IPS-20b (cell line): ENCODE results near the gene SPOCK3.
"Not testable (repeated sequence)": the region's sequence is repeated elsewhere in the genome, so short reads cannot be mapped to it uniquely, and the experiment has no call there.

Experiments
- H3K27ac ChIP-seq: one replicate; pipeline ENCODE4 v1.5.1; 2013; ENCODE audit warnings: low read length
- H3K27me3 ChIP-seq: 2 replicates; pipeline ENCODE4 v1.6.1; 2013; ENCODE audit warnings: mild to moderate bottlenecking, low read length, inconsistent platforms; ENCODE audit not compliant: insufficient read depth
- H3K36me3 ChIP-seq: 2 replicates; pipeline ENCODE4 v1.6.1; 2013; ENCODE audit warnings: low read depth, mild to moderate bottlenecking, inconsistent platforms, low read length, moderate library complexity; ENCODE audit not compliant: insufficient read depth
- H3K4me1 ChIP-seq: 2 replicates; pipeline ENCODE4 v1.6.1; 2013; ENCODE audit warnings: mild to moderate bottlenecking, control low read depth, inconsistent platforms, low read length, moderate library complexity; ENCODE audit not compliant: insufficient read depth
- H3K4me3 ChIP-seq: 2 replicates; pipeline ENCODE4 v1.5.1; 2013; ENCODE audit warnings: mild to moderate bottlenecking, low read length, inconsistent platforms
- H3K9ac ChIP-seq: 2 replicates; pipeline ENCODE4 v1.6.1; 2013; ENCODE audit warnings: low read depth, mild to moderate bottlenecking, inconsistent platforms, low read length, moderate library complexity
- H3K9me3 ChIP-seq: 2 replicates; pipeline ENCODE4 v1.6.1; 2013; ENCODE audit warnings: mild to moderate bottlenecking, low read depth, low read length, inconsistent platforms; ENCODE audit not compliant: insufficient read depth

The SPOCK3 gene

GRCh38 chr4:166802346-166802745, 431.9 kb downstream of the SPOCK3 start:
- no peaks in the 10 kb centered on the region for H3K36me3 ChIP-seq

GRCh38 chr4:166798126-166798525, 436.2 kb downstream of the SPOCK3 start:
- Histone ChIP-seq H3K36me3 (no peaks in the 10 kb centered on the region), H3K4me1 (no peaks in the 10 kb centered on the region), H3K27ac (no peak overlapping the region)

More at GRCh38 chr4:166802346-166802745, 431.9 kb downstream of the SPOCK3 start:
- Histone ChIP-seq H3K9me3 (no peaks in the 10 kb centered on the region), H3K4me1 (no peaks in the 10 kb centered on the region), H3K27ac (no peak overlapping the region), H3K9ac (no peak overlapping the region), H3K27me3 (no peaks in the 10 kb centered on the region), H3K4me3 (no peak overlapping the region)

GRCh38 chr4:166777760-166778159, 456.5 kb downstream of the SPOCK3 start:
- H3K27ac ChIP-seq: no peak overlapping the region
- H3K27me3 ChIP-seq: no peaks in the 10 kb centered on the region
- no peak overlapping the region for H3K9ac ChIP-seq
- no peaks in the 10 kb centered on the region for H3K36me3 ChIP-seq
- H3K9me3 ChIP-seq: no peaks in the 10 kb centered on the region
- no peak overlapping the region for H3K4me3 ChIP-seq
- H3K4me1 ChIP-seq: peaks cover 6% of the 10 kb centered on the region

More at GRCh38 chr4:166798126-166798525, 436.2 kb downstream of the SPOCK3 start:
- no peak overlapping the region for H3K4me3 ChIP-seq
- H3K27me3 ChIP-seq: no peaks in the 10 kb centered on the region
- no peak overlapping the region for H3K9ac ChIP-seq
- H3K9me3 ChIP-seq: no peaks in the 10 kb centered on the region

GRCh38 chr4:166763018-166763417, 471.3 kb downstream of the SPOCK3 start:
- no peaks in the 10 kb centered on the region for H3K4me1 ChIP-seq
- H3K9ac ChIP-seq: no peak overlapping the region
- peaks cover 22% of the 10 kb centered on the region for H3K9me3 ChIP-seq
- no peaks in the 10 kb centered on the region for H3K27me3 ChIP-seq
- no peak overlapping the region for H3K27ac ChIP-seq
- H3K36me3 ChIP-seq: no peaks in the 10 kb centered on the region
- no peak overlapping the region for H3K4me3 ChIP-seq

GRCh38 chr4:166741742-166742141, 492.6 kb downstream of the SPOCK3 start:
- Histone ChIP-seq H3K27ac (no peak overlapping the region), H3K36me3 (peaks cover 5% of the 10 kb centered on the region; the same call in 1 of the 2 replicates), H3K27me3 (no peaks in the 10 kb centered on the region), H3K4me1 (no peaks in the 10 kb centered on the region), H3K9me3 (peaks cover 12% of the 10 kb centered on the region), H3K4me3 (no peak overlapping the region), H3K9ac (no peak overlapping the region)

- not testable (repeated sequence) for H3K4me1 ChIP-seq, H3K9ac ChIP-seq, H3K36me3 ChIP-seq, H3K27me3 ChIP-seq, H3K27ac ChIP-seq, H3K4me3 ChIP-seq
- peaks cover 12% of the 10 kb centered on the region for H3K9me3 ChIP-seq
Measured at GRCh38 chr4:166739215-166739614, 495.1 kb downstream of the SPOCK3 start.

- H3K4me1 ChIP-seq: no peaks in the 10 kb centered on the region
- no peak overlapping the region for H3K9ac ChIP-seq
- no peaks in the 10 kb centered on the region for H3K27me3 ChIP-seq
- no peaks in the 10 kb centered on the region for H3K9me3 ChIP-seq
- no peak overlapping the region for H3K27ac ChIP-seq
- no peak overlapping the region for H3K4me3 ChIP-seq
- no peaks in the 10 kb centered on the region for H3K36me3 ChIP-seq
Measured at GRCh38 chr4:166737430-166737829, 496.9 kb downstream of the SPOCK3 start.

- no peaks in the 10 kb centered on the region for H3K4me1 ChIP-seq
- H3K9me3 ChIP-seq: no peaks in the 10 kb centered on the region
- no peak overlapping the region for H3K27ac ChIP-seq
- H3K27me3 ChIP-seq: no peaks in the 10 kb centered on the region
- H3K4me3 ChIP-seq: no peak overlapping the region
- H3K36me3 ChIP-seq: no peaks in the 10 kb centered on the region
- no peak overlapping the region for H3K9ac ChIP-seq
Measured at GRCh38 chr4:166735553-166735952, 498.7 kb downstream of the SPOCK3 start.

GRCh38 chr4:166734797-166735196, 499.5 kb downstream of the SPOCK3 start:
- Histone ChIP-seq H3K36me3 (no peaks in the 10 kb centered on the region), H3K27ac (no peak overlapping the region), H3K4me3 (no peak overlapping the region), H3K9ac (no peak overlapping the region), H3K9me3 (no peaks in the 10 kb centered on the region), H3K4me1 (no peaks in the 10 kb centered on the region), H3K27me3 (no peaks in the 10 kb centered on the region)

GRCh38 chr4:166733686-166734085, 500.6 kb downstream of the SPOCK3 start:
- Histone ChIP-seq H3K4me3 (no peak overlapping the region), H3K9ac (no peak overlapping the region), H3K4me1 (no peaks in the 10 kb centered on the region), H3K9me3 (no peaks in the 10 kb centered on the region), H3K36me3 (no peaks in the 10 kb centered on the region; the same call in 1 of the 2 replicates), H3K27me3 (no peaks in the 10 kb centered on the region), H3K27ac (no peak overlapping the region)

GRCh38 chr4:166726832-166727231, 507.5 kb downstream of the SPOCK3 start:
- peaks cover 3% of the 10 kb centered on the region; the same call in 1 of the 2 replicates for H3K4me1 ChIP-seq
- no peaks in the 10 kb centered on the region for H3K9me3 ChIP-seq
- H3K9ac ChIP-seq: no peak overlapping the region
- H3K27me3 ChIP-seq: no peaks in the 10 kb centered on the region
- H3K27ac ChIP-seq: no peak overlapping the region
- H3K36me3 ChIP-seq: peaks cover 4% of the 10 kb centered on the region; the same call in 1 of the 2 replicates
- no peak overlapping the region for H3K4me3 ChIP-seq

GRCh38 chr4:166724369-166724768, 509.9 kb downstream of the SPOCK3 start:
- Histone ChIP-seq H3K27ac (no peak overlapping the region), H3K36me3 (peaks cover 4% of the 10 kb centered on the region; the same call in 1 of the 2 replicates), H3K9me3 (no peaks in the 10 kb centered on the region), H3K4me1 (peaks cover 3% of the 10 kb centered on the region; the same call in 1 of the 2 replicates), H3K27me3 (no peaks in the 10 kb centered on the region), H3K4me3 (no peak overlapping the region), H3K9ac (no peak overlapping the region)
